Caco-2 (cell line): Measurements from ENCODE around the gene ZNF710. TPM values are rescaled to one million over a fixed set of nuclear protein-coding genes. Genes with fewer than 3 reads are reported as not detected.
A peak's percentile ranks its signal among the peaks of the same experiment; 100 is the strongest.
"Not testable (repeated sequence)": the region's sequence is repeated elsewhere in the genome, so short reads cannot be mapped to it uniquely, and the experiment has no call there.

Experiments used
- Bru-seq: library from RNA; stranded (reverse); fragments of 400-500 nt; gene quantifications from one replicate; lab custom pipeline; 2021; lab: Mats Ljungman, UMichigan
- BruChase-seq, 2 experiments: library from RNA; stranded (reverse); fragments of 400-500 nt; gene quantifications; one replicate each; lab custom pipeline; 2021; lab: Mats Ljungman, UMichigan
- BruUV-seq: library from RNA; stranded (reverse); fragments of 400-500 nt; replicated peaks from 2 replicates; lab custom pipeline; 2021; lab: Mats Ljungman, UMichigan
- CTCF ChIA-PET: fragments of 300-600 bp; sonication (Branson Sonifier 250); formaldehyde crosslinking; loops from one replicate; lab custom pipeline; 2022; ENCODE audit warnings: antibody characterized with exemption; lab: Charles Lee
- POLR2A ChIA-PET: fragments of 300-600 bp; sonication (Branson Sonifier 250); formaldehyde crosslinking; loops from one replicate; lab custom pipeline; 2022; ENCODE audit warnings: antibody characterized with exemption; lab: Charles Lee
- DNase-seq, 2 experiments: peaks; one replicate each; pipeline versions ENCODE4 v3.0.0 to v3.0.0-alpha.2; 2020 to 2022
- H3K27me3 ChIP-seq: replicated peaks from 2 replicates; pipeline ENCODE4 v1.6.0; 2011; ENCODE audit warnings: low read length; ENCODE audit not compliant: control insufficient read depth, insufficient read depth
- H3K36me3 ChIP-seq: 2 replicates; pipeline ENCODE4 v1.5.1; 2011; ENCODE audit warnings: low read length; ENCODE audit not compliant: control insufficient read depth, insufficient read depth
- H3K4me1 ChIP-seq: fragments of 250-450 bp; sonication (Bioruptor Pico); 2 replicates; pipeline ENCODE4 v1.5.1; 2020; ENCODE audit warnings: mild to moderate bottlenecking
- H3K4me3 ChIP-seq: 2 replicates; pipeline ENCODE4 v1.5.1; 2011; ENCODE audit warnings: low read depth, mild to moderate bottlenecking, control low read depth, low read length
- H3K9me3 ChIP-seq: fragments of 250-450 bp; sonication (Bioruptor Pico); 2 replicates; pipeline ENCODE4 v1.5.1; 2020; ENCODE audit warnings: mild to moderate bottlenecking, moderate library complexity
- H3K27ac Mint-ChIP-seq: one replicate; pipeline ENCODE4 v1.8.0; 2022; ENCODE audit warnings: mixed read lengths; ENCODE audit not compliant: unreplicated experiment
- H3K27me3 Mint-ChIP-seq: one replicate; pipeline ENCODE4 v1.8.0; 2022; ENCODE audit warnings: mixed read lengths; ENCODE audit not compliant: insufficient read depth, unreplicated experiment
- H3K36me3 Mint-ChIP-seq: one replicate; pipeline ENCODE4 v1.8.0; 2022; ENCODE audit warnings: mild to moderate bottlenecking, mixed read lengths; ENCODE audit not compliant: insufficient read depth, unreplicated experiment
- H3K4me1 Mint-ChIP-seq: one replicate; pipeline ENCODE4 v1.8.0; 2022; ENCODE audit warnings: low read depth, mixed read lengths; ENCODE audit not compliant: unreplicated experiment
- H3K4me3 Mint-ChIP-seq: one replicate; pipeline ENCODE4 v1.8.0; 2022; ENCODE audit warnings: mild to moderate bottlenecking, moderate library complexity, mixed read lengths; ENCODE audit not compliant: unreplicated experiment
- H3K9me3 Mint-ChIP-seq: one replicate; pipeline ENCODE4 v1.8.0; 2022; ENCODE audit warnings: mixed read lengths; ENCODE audit not compliant: unreplicated experiment
- intact Hi-C: fragments of 100-400 bp; cut with micrococcal nuclease; formaldehyde crosslinking; loops from one replicate; pipeline ENCODE4 v1.10.0; 2022; ENCODE audit not compliant: unreplicated experiment
- long read RNA-seq: library from polyadenylated mRNA; stranded (forward); transcript quantifications from one replicate; pipeline ENCODE4 v2.0.0, GENCODE V29; 2022
- total RNA-seq: library from RNA; stranded (reverse); gene quantifications from 2 replicates; pipeline ENCODE4 v1.2.3, GENCODE V29; 2022
- TF ChIP-seq, protein P1 (sequence below), 2 experiments: fragments of 200-600 bp in 1 of 2; IDR thresholded peaks; 1 replicate in 1 of 2; 2 replicates in 1 of 2; pipeline versions ENCODE4 v1.5.1 to v1.8.0; 2011 to 2022; ENCODE audit warnings: antibody characterized with exemption in 1 of 2, control low read depth in 1 of 2, inconsistent platforms in 1 of 2, low read depth in 1 of 2, low read length in 1 of 2, mild to moderate bottlenecking in 1 of 2, moderate library complexity in 1 of 2; ENCODE audit not compliant: insufficient read depth in 1 of 2, severe bottlenecking in 1 of 2, unreplicated experiment in 1 of 2

Gene ZNF710, protein sequence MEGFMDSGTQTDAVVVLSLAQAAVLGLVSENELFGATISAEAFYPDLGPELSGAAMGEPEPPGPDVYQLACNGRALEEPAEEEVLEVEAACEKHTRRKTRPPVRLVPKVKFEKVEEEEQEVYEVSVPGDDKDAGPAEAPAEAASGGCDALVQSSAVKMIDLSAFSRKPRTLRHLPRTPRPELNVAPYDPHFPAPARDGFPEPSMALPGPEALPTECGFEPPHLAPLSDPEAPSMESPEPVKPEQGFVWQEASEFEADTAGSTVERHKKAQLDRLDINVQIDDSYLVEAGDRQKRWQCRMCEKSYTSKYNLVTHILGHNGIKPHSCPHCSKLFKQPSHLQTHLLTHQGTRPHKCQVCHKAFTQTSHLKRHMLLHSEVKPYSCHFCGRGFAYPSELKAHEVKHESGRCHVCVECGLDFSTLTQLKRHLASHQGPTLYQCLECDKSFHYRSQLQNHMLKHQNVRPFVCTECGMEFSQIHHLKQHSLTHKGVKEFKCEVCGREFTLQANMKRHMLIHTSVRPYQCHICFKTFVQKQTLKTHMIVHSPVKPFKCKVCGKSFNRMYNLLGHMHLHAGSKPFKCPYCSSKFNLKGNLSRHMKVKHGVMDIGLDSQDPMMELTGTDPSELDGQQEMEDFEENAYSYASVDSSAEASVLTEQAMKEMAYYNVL
- total RNA-seq = 16.5 and 21.4 TPM in 2 replicates
- Bru-seq, nascent RNA = percentile 64 among the genes with signal in this experiment
- BruChase-seq, experiment 1, labeled RNA remaining after a 2-hour chase = percentile 61 among the genes with signal in this experiment
- percentile 62 among the genes with signal in this experiment for BruChase-seq, experiment 2, labeled RNA remaining after a 6-hour chase
- long read RNA-seq, full-length matches to known transcripts = 4 of 12 reads
- long read RNA-seq, partial matches to known transcripts = 8 of 12 reads
- long read RNA-seq, other reads (novel, unspliced or antisense) = 0 of 12 reads

DNA sequence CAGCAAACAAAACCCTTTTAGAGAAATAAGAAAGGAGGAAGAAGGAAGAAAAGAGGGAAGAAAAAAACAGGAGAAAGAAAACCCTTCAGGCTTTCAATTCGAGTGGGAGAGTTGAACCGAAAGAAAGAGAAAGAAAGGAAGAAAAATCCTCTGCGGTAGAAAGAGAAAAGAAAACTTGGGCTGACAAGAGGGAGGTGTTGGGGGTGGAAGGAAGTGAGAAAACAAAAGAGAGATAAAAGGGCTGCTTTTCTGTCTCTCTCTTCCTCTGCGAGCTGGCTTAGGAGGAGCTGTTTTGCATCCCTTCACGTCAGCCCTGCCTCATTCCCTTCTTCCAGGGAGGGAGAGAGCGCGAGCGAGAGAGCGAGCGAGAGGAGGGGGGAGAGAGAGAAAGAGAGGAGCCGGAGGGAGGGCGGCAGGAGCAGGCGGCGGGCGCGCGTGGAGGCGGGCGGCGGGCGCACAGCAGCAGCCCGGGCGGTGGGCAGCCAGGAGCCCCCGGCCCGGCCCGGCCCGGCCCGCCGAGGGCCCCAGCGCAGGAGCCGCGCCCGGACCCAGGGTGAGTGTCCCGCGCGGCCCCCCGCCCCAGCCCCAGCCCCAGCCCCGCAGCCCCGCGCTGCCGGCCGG is at the start of gene ZNF710:
ZNF710 (plus strand) TSS at position 263 of the 621 bp plus-strand sequence. CDS start 65,814 bp downstream, outside the sequence.
- Histone ChIP-seq H3K36me3 (no peaks in the 10 kb centered on the region), H3K4me1 (peaks cover 64% of the 10 kb centered on the region), H3K27me3 (no peaks in the 10 kb centered on the region), H3K9me3 (no peaks in the 10 kb centered on the region), H3K4me3 (peak within 1 kb of the TSS; percentile 65)
- CTCF ChIA-PET = interaction anchor here (0.6 kb wide), 1 partner anchor 137 kb away, joined by 3 read pairs; no protein-coding TSS in a partner anchor
- Mint-ChIP-seq H3K27ac (peak within 1 kb of the TSS; percentile 88), H3K27me3 (no peaks in the 10 kb centered on the region), H3K4me3 (peak within 1 kb of the TSS; percentile 86), H3K9me3 (no peaks in the 10 kb centered on the region), H3K36me3 (peaks cover 15% of the 10 kb centered on the region), H3K4me1 (peaks cover 42% of the 10 kb centered on the region)
- POLR2A ChIA-PET = interaction anchor here (0.5 to 0.6 kb wide), 2 partner anchors 13 to 426 kb away, joined by 5 to 6 read pairs; partner anchors contain the start of gene TICRR
- BruUV-seq = no TSS peak
- intact Hi-C loops = loop anchor here (5.0 kb wide), 1 partner anchor 76 kb away; no protein-coding TSS in a partner anchor
- DNase-seq = peak; percentile 52 to 54
- TF ChIP-seq, protein P1, sequence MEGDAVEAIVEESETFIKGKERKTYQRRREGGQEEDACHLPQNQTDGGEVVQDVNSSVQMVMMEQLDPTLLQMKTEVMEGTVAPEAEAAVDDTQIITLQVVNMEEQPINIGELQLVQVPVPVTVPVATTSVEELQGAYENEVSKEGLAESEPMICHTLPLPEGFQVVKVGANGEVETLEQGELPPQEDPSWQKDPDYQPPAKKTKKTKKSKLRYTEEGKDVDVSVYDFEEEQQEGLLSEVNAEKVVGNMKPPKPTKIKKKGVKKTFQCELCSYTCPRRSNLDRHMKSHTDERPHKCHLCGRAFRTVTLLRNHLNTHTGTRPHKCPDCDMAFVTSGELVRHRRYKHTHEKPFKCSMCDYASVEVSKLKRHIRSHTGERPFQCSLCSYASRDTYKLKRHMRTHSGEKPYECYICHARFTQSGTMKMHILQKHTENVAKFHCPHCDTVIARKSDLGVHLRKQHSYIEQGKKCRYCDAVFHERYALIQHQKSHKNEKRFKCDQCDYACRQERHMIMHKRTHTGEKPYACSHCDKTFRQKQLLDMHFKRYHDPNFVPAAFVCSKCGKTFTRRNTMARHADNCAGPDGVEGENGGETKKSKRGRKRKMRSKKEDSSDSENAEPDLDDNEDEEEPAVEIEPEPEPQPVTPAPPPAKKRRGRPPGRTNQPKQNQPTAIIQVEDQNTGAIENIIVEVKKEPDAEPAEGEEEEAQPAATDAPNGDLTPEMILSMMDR (IDR thresholded peaks at IDR 0.05; ENCODE audit: insufficient read depth in 1 of 2, low read depth in 1 of 2, low read length in 1 of 2, severe bottlenecking in 1 of 2, unreplicated experiment in 1 of 2) = no peak

DNA sequence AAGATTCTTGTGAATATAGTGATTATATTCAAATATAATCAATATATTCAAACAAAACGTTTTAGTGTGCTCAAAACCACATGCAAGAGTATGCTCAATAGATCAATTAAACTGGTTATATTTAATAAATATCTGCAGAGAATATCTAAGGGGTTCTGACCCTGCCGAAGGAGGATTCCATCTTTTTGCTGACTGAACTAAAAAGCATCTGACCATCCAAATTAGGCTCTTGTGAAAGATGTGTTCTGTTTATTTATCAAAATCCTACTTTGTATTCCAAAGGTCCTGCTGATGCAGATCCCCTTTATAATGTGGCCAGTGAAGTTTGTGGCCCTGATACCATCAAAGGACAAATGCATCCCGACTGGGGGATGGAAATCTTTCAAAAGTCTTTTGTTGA is 46.6 kb upstream of the ZNF710 start:
- no peaks in the 10 kb centered on the region for H3K27me3 ChIP-seq
- no peaks in the 10 kb centered on the region for H3K36me3 Mint-ChIP-seq
- H3K9me3 ChIP-seq = no peaks in the 10 kb centered on the region
- no peak overlapping the region for H3K27ac Mint-ChIP-seq
- H3K4me3 ChIP-seq = no peak overlapping the region
- intact Hi-C loops = no loop called here
- ChIA-PET CTCF (no interaction called here), POLR2A (no interaction called here)
- no TSS peak for BruUV-seq
- no peak for DNase-seq
- H3K27me3 Mint-ChIP-seq = no peaks in the 10 kb centered on the region
- no peaks in the 10 kb centered on the region for H3K36me3 ChIP-seq
- TF ChIP-seq, protein P1 (IDR thresholded peaks at IDR 0.05; ENCODE audit: insufficient read depth in 1 of 2, low read depth in 1 of 2, low read length in 1 of 2, severe bottlenecking in 1 of 2, unreplicated experiment in 1 of 2) = no peak
- H3K4me3 Mint-ChIP-seq = no peak overlapping the region
- no peaks in the 10 kb centered on the region for H3K4me1 Mint-ChIP-seq
- H3K9me3 Mint-ChIP-seq = peaks cover 11% of the 10 kb centered on the region
- H3K4me1 ChIP-seq = no peaks in the 10 kb centered on the region

DNA sequence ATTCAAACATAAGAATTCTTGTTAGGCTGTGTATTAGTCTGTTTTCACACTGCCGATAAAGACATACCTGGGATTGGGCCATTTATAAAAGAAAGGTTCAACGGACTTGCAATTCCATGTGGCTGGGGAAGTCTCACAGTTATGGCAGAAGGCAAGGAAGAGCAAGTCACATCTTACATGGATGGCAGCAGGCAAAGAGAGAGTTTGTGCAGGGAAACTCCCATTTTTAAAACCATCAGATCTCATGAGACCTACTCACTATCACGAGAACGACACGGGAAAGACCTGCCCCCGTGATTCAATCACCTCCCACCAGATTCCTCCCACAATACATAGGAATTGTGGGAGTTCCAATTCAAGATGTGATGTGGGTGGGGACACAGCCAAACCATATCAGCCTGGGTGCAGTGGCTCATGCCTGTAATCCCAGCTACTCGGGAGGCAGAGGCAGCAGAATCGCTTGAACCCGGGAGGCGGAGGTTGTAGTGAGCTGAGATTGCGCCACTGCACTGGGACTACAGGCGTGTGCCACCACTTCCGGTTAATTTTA is 45.6 kb upstream of the ZNF710 start:
- DNase-seq, H3K27ac Mint-ChIP-seq, H3K4me1 ChIP-seq, POLR2A ChIA-PET, H3K4me3 Mint-ChIP-seq, intact Hi-C loops, CTCF ChIA-PET, H3K9me3 ChIP-seq, H3K36me3 ChIP-seq, BruUV-seq, H3K4me3 ChIP-seq, H3K36me3 Mint-ChIP-seq, H3K27me3 Mint-ChIP-seq, H3K27me3 ChIP-seq, H3K4me1 Mint-ChIP-seq: not testable (repeated sequence)
- peaks cover 11% of the 10 kb centered on the region for H3K9me3 Mint-ChIP-seq
